Osteoblast (primary cell): ENCODE measurements around the gene CD101. TPM values are rescaled to one million over a fixed set of nuclear protein-coding genes. Genes with fewer than 3 reads are reported as not detected.
"Not testable (repeated sequence)": the region's sequence is repeated elsewhere in the genome, so short reads cannot be mapped to it uniquely, and the experiment has no call there.

Experiments
- DNase-seq: peaks from one replicate; pipeline ENCODE4 v3.0.0; 2011; ENCODE audit warnings: low spot score, mixed read lengths; ENCODE audit not compliant: insufficient read length; ENCODE audit errors: missing footprints
- H2AFZ ChIP-seq: 2 replicates; pipeline ENCODE4 v1.6.0; 2011; ENCODE audit warnings: mild to moderate bottlenecking, low read length
- H3K27ac ChIP-seq: 2 replicates; pipeline ENCODE4 v1.5.1; 2011; ENCODE audit warnings: mild to moderate bottlenecking, low read depth, low read length, moderate library complexity
- H3K27me3 ChIP-seq: 2 replicates; pipeline ENCODE4 v1.6.0; 2012; ENCODE audit warnings: mild to moderate bottlenecking, control low read depth, inconsistent platforms, low read length, moderate library complexity; ENCODE audit not compliant: insufficient read depth
- H3K36me3 ChIP-seq: 2 replicates; pipeline ENCODE4 v1.5.1; 2011; ENCODE audit warnings: mild to moderate bottlenecking, low read length, control low read depth, moderate library complexity; ENCODE audit not compliant: insufficient read depth
- H3K4me1 ChIP-seq: 2 replicates; pipeline ENCODE4 v1.5.1; 2011; ENCODE audit warnings: mild to moderate bottlenecking, low read length, control low read depth, moderate library complexity; ENCODE audit not compliant: insufficient read depth
- H3K4me2 ChIP-seq: 2 replicates; pipeline ENCODE4 v1.6.0; 2011; ENCODE audit warnings: mild to moderate bottlenecking, low read length; ENCODE audit not compliant: insufficient read depth
- H3K4me3 ChIP-seq: fragments of 200-600 bp; sonication (generic); 3 replicates; pipeline ENCODE4 v1.5.1; 2012; ENCODE audit warnings: mild to moderate bottlenecking, low read length, inconsistent platforms; ENCODE audit not compliant: insufficient read depth
- H3K79me2 ChIP-seq: 2 replicates; pipeline ENCODE4 v1.6.0; 2012; ENCODE audit warnings: mild to moderate bottlenecking, low read length, control low read depth, inconsistent platforms; ENCODE audit not compliant: insufficient read depth
- H3K9me3 ChIP-seq: 2 replicates; pipeline ENCODE4 v1.5.1; 2011; ENCODE audit warnings: low read depth, low read length, control low read depth
- H4K20me1 ChIP-seq: 2 replicates; pipeline ENCODE4 v1.6.0; 2012; ENCODE audit warnings: mild to moderate bottlenecking, low read length, control low read depth; ENCODE audit not compliant: insufficient read depth
- total RNA-seq: library from RNA; depleted of rRNA; stranded (reverse); fragments of >200 nt; gene quantifications from 2 replicates; pipeline ENCODE4 v1.2.3, GENCODE V29; 2012
- TF ChIP-seq, protein P1 (sequence below): IDR thresholded peaks from 2 replicates; pipeline ENCODE4 v1.5.1; 2011; ENCODE audit warnings: mild to moderate bottlenecking, low read depth, low read length, moderate library complexity; ENCODE audit errors: extremely low read depth

Gene CD101
- total RNA-seq, 1 donor = under 0.01 TPM

- Histone ChIP-seq H3K4me1 (no peaks in the 10 kb centered on the region), H3K79me2 (no peaks in the 10 kb centered on the region), H3K36me3 (no peaks in the 10 kb centered on the region), H3K27ac (no peak overlapping the region), H4K20me1 (no peaks in the 10 kb centered on the region), H2AFZ (no peak overlapping the region), H3K4me2 (no peak overlapping the region), H3K4me3 (no peak overlapping the region), H3K27me3 (no peaks in the 10 kb centered on the region), H3K9me3 (no peaks in the 10 kb centered on the region)
- no peak for DNase-seq
- TF ChIP-seq, protein P1, sequence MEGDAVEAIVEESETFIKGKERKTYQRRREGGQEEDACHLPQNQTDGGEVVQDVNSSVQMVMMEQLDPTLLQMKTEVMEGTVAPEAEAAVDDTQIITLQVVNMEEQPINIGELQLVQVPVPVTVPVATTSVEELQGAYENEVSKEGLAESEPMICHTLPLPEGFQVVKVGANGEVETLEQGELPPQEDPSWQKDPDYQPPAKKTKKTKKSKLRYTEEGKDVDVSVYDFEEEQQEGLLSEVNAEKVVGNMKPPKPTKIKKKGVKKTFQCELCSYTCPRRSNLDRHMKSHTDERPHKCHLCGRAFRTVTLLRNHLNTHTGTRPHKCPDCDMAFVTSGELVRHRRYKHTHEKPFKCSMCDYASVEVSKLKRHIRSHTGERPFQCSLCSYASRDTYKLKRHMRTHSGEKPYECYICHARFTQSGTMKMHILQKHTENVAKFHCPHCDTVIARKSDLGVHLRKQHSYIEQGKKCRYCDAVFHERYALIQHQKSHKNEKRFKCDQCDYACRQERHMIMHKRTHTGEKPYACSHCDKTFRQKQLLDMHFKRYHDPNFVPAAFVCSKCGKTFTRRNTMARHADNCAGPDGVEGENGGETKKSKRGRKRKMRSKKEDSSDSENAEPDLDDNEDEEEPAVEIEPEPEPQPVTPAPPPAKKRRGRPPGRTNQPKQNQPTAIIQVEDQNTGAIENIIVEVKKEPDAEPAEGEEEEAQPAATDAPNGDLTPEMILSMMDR = no peak
Observed at GRCh38 chr1:116971258-116971860, 30.2 kb upstream of the CD101 start.

DNA sequence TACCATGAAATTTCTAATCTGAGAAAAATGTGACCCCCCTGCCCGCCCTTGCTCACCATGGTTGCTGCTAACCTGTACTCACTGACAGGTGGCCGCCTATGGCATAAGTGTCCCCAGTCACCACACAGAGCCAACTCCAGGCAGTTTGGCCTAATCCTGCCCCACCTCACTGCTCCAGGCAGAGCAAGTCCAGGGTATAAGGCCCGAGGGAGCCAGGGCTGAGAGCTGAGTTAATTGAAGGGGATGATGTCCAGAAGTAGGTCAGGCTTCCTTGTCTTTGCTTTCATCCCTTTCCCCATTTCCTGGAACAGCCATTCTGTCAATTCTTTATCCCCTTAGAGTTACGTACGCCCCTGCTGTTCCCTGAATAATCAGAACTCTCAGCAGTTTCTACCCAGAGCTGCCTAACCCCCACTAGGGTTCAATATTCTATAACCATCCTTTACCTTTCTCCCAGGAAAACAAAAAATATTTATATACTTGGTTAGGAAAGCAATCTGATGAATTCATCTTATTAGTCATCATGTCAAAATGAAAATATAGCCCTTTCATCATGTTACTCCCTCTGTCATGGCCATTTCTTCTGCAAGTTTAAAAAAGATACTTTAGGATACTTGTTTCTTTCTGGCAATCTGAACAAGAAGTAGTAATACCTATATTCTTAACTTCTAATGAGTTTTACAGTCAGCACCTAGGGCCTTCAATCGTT is 29.4 kb upstream of the CD101 start:
- H3K79me2 ChIP-seq = no peaks in the 10 kb centered on the region
- no peaks in the 10 kb centered on the region for H3K27me3 ChIP-seq
- no peak overlapping the region for H2AFZ ChIP-seq
- TF ChIP-seq, protein P1 = no peak
- H3K4me3 ChIP-seq = no peak overlapping the region
- H3K4me1 ChIP-seq = no peaks in the 10 kb centered on the region
- no peaks in the 10 kb centered on the region for H3K36me3 ChIP-seq
- H4K20me1 ChIP-seq = no peaks in the 10 kb centered on the region
- no peak overlapping the region for H3K27ac ChIP-seq
- no peak overlapping the region for H3K4me2 ChIP-seq
- no peak for DNase-seq
- H3K9me3 ChIP-seq = no peaks in the 10 kb centered on the region

DNA sequence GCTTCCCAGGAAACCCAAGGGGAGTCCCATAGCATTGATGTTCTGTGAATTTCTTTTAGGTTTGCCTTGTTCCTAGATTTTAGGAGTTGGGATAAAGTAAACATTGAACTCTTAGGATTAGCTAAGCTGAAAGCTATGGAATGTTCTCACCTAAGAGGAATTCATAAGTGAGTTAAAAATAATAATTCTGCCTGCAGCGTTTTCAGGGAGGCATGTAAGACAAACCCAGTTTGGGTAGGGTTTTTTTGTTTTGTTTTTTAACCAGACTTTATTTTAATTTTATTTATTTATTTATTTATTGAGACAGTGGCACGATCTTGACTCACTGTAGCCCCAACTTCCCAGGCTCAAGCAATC is 28.9 kb upstream of the CD101 start:
- no peaks in the 10 kb centered on the region for H4K20me1 ChIP-seq
- DNase-seq = no peak
- H3K36me3 ChIP-seq = no peaks in the 10 kb centered on the region
- no peak overlapping the region for H3K27ac ChIP-seq
- H3K4me1 ChIP-seq = no peaks in the 10 kb centered on the region
- no peaks in the 10 kb centered on the region for H3K27me3 ChIP-seq
- H3K4me2 ChIP-seq = no peak overlapping the region
- H3K4me3 ChIP-seq = no peak overlapping the region
- no peaks in the 10 kb centered on the region for H3K9me3 ChIP-seq
- H3K79me2 ChIP-seq = no peaks in the 10 kb centered on the region
- TF ChIP-seq, protein P1 = no peak
- no peak overlapping the region for H2AFZ ChIP-seq

DNA sequence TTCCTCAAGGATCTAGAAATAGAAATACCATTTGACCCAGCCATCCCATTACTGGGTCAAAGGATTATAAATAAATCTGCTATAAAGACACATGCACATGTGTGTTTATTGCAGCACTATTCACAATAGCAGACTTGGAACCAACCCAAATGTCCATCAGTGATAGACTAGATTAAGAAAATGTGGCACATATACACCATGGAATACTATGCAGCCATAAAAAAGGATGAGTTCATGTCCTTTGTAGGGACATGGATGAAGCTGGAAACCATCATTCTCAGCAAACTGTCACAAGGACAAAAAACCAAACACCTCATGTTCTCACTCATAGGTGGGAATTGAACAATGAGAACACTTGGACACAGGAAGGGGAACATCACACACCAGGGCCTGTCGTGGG is 21.3 kb upstream of the CD101 start:
- not testable (repeated sequence) for DNase-seq, H3K9me3 ChIP-seq, H2AFZ ChIP-seq, H3K27me3 ChIP-seq, H3K27ac ChIP-seq, H3K4me1 ChIP-seq, H3K79me2 ChIP-seq, H3K36me3 ChIP-seq, H3K4me3 ChIP-seq, H3K4me2 ChIP-seq, H4K20me1 ChIP-seq
